HG03196 (cell line): ENCODE measurements around the gene SIN3B.

Experiments used
- ATAC-seq: cut with Tn5 transposase; IDR thresholded peaks from one replicate; pipeline ENCODE4 v1.9.1; 2021; ENCODE audit not compliant: unreplicated experiment

Gene SIN3B

GRCh38 chr19:16887353-16888265 is 58.4 kb downstream of the SIN3B start:
- ATAC-seq = no peak

DNA sequence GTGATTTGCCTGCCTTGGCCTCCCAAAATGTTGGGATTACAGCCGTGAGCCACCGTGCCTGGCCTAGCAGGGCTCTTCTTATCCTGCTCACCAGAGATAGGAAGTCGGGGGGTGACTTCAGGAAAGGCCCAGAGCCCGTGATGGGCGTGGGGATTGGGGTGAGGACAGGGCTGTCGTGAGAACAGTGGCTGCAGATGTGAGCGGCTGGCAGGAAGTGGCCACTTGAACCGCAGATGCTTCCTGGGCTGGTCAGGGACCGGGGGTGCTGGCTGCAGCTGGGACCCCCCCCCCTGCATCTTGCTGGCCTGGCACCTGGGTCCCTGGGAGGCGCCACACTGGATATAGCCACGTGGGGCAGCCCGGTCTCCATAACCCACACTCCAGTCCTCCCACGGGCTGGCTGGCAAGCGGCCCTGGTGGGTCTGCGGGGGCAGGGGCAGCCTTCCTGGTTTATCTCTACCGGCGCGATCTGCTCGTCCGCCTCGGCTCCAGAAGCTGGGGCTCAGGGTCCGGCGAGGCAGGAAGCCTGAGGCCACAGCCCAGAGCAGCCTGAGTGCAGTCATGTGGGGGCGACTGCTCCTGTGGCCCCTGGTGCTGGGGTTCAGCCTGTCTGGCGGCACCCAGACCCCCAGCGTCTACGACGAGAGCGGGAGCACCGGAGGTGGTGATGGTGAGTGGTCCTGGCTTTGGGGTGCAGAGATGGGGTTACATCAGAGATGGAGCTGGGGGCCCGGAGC is 59.6 kb downstream of the SIN3B start, which contains the start of gene F2RL3:
TSS of gene F2RL3 (plus strand) at position 371 of the 737 bp plus-strand sequence. CDS start at position 562, 191 bp downstream.
- peak; percentile 35 for ATAC-seq

DNA sequence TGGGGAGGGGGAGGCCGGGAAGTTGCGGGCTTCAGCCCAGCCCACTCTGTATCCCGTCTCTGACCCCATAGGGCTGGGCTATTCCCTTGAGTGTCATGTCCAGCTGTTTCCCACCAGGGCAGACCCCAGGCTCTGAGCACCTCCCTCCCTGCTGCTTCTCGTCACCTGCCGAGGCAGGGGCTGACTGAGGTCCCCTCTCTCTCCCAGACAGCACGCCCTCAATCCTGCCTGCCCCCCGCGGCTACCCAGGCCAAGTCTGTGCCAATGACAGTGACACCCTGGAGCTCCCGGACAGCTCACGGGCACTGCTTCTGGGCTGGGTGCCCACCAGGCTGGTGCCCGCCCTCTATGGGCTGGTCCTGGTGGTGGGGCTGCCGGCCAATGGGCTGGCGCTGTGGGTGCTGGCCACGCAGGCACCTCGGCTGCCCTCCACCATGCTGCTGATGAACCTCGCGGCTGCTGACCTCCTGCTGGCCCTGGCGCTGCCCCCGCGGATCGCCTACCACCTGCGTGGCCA is 60.2 kb downstream of the SIN3B start:
- no peak for ATAC-seq

GRCh38 chr19:16889883-16890460 is 60.8 kb downstream of the SIN3B start:
- ATAC-seq = no peak

DNA sequence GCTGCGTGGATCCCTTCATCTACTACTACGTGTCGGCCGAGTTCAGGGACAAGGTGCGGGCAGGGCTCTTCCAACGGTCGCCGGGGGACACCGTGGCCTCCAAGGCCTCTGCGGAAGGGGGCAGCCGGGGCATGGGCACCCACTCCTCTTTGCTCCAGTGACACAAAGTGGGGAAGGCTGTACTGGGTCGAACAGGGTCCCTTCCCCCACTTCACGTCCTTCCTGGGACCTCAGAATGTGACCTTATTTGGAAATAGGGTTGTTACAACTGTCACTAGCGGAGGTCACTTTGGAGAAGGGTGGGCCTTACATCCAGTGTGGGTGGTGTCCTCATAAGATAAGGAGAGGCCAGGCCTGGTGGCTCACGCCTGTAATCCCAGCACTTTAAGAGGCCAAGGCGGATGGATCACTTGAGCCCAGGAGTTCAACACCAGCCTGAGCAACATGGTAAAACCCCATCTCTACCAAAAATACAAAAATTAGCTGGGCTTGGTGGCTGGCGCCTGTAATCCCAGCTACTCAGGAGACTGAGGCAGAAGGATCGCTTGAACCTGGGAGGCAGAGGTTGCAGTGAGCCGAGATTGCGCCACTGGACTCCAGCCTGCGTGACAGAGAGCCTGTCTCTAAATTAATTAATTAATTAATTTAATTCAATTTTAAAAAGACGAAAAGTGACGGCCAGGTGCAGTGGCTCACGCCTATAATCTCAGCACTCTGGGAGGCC is 61.4 kb downstream of the SIN3B start:
- no peak for ATAC-seq

GRCh38 chr19:16891696-16892382 is 62.6 kb downstream of the SIN3B start:
- no peak for ATAC-seq

DNA sequence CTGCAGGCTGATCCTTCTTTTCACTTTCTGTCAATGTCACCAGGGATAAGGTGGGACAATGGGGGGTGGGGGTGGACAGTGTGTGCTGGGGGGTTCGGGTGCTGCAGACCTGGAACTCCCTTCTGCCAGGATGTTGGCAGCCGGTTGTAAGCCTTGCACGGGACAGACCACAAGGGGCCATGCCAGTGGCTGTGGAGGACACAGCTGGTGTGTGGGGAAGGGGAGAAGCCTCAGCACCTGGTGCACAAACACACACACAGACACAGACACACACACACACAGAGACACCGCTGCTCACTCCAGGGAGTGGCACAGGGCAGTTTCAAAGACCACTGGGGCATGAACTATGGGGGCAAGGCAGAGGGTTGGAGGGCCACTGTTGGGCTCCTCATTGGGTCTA is 63.2 kb downstream of the SIN3B start:
- no peak for ATAC-seq

DNA sequence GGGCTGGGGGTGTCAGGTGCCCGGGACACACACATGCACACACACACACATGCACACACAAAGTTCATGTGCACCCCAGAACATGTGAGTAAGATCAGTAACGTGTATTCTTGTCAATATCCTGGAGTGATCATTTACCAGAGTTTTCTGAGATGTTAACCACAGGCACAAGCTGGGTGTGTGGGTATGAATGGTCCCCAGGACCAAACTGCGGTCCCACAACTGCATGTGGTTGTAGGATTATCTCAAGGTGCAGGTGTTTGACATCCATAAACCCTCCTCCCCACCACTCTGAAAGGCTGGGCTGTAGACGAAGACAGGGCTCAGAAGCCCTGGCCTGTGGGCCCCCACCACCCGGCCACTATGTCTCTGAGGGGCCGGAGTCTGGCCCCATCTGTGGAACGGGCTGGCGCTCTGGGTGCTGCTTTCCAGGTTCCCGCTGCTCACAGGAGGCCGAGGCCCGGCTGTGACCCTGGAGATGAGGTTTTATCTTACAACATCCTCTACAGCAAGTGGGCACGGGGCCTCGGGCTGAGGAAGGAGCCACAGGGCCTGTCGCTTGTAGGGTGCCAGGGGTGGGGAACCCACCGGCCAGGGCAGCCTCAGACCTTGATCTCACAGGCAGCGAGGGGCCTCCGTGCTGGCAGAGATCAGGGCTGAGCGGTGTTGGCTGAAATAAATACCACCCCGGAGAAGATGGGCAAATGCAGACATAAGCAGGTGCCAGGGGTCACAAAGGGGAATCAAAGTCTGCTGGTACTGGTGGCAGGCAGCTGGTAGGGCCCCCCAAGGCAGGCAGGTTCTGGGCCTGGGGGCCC is 63.9 kb downstream of the SIN3B start:
- no peak for ATAC-seq

DNA sequence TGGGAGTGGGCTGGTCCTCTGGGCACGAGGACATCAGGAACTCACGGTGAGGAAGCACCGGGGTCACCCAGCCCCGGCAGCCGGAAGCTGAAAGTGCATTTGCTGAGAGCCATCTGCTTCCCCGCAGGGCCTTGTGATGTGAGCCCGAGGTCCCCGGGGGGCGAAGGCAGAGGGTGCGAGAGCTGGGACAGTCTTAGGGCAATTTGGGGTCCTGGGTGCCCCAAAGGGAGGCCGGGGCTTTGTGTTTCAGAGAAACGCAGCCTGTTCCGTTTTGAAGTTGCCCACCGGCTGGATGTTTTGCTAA is 64.4 kb downstream of the SIN3B start:
- no peak for ATAC-seq

DNA sequence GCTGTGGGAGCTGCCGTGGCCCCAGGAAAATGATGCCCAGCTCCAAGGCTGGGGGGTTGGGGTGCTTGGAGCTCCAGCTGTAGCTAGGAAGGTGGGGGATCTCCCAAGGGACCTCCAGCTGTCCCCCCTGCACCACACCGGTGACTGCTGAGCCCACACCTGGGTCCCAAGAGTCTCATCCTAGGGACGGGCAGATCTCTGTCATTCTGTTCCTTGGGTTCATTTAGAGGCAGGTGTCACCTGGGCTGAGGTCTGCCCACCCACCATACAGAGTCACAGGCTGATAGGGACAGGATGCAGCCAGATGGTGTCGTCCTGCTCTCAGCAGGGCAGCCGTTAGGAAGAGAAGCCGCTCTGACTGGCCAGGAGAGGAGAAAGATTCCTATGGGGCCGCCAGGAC is 64.9 kb downstream of the SIN3B start:
- no peak for ATAC-seq

DNA sequence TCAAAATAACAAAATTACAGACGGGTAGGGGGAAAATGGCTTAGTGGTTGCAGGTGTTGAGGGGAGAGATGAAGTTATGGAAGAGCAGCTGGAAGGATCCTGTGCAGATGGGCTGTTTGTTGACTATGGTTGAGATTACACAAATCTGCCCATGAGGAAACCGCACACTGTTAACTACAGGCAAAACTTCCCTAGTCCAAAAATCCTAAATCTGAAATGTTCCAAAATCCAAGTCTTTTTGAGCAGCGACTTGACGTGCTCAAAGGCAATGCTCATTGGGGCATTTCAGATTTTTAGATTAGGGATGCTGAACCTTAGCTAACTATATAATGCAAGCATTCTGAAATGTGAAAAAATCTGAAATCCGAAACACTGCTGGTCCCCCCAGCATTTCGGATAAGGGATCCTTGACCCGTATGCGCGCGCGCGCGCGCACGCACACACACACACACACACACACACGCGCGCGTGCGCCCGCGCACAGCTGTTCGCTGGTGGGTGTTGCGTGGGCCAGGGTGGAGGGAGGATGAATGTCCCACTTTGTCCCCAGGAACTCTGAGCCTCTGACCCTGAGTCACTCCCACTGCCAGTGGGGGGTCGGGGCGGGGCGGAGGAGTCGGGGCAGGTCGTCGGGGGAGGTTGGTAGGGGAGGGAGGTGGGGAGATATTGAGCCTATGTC is 66.4 kb downstream of the SIN3B start:
- ATAC-seq = no peak

DNA sequence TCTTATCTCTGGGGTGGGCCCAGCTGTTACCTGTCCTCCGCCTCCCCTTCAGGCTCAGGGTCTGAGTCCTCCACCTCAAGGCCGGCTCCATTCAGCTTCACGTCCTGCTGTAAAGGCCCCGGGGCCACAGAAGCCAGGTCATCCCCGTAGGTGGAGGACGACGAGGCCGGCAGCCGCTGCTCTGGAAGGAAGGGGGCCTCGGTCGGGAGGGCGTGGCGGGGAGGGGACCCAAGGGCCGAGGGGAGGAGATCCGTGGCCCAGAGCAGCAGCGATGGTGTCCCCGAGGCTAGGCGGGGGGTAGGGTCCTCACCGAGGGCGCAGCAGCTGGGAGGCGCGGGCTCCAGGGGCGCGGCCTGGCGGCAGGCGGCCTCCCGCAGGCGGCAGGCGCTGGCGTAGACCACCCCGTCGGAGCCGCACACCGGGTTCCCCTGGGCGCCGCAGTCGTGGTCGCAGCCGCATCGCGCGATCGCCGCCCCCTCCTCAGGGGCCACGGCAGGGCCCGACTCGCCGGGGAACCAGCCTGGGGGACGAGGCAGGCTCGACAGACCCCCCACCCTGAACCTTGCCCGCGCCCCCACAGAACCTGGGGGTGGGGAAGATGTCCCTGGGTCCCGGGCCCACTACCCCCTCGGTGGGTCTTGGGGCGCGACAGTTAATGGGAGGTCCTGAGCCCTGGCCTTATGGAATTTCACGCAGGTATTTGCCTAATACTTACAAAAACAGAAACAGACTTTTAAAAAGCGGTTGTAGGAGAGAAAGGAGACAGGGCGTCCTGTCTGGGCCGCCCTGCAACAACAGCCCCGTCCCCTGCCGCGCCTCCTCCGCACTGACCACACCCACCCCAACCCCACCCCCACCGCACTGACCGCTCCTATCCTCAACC is 67.2 kb downstream of the SIN3B start:
- peak; percentile 44 for ATAC-seq

GRCh38 chr19:16897029-16897855 is 68.0 kb downstream of the SIN3B start:
- peak; percentile 30 for ATAC-seq

- ATAC-seq = no peak
Measured at GRCh38 chr19:16897856-16898161, 68.6 kb downstream of the SIN3B start.

- no peak for ATAC-seq
Measured at GRCh38 chr19:16898361-16899015, 69.3 kb downstream of the SIN3B start.

DNA sequence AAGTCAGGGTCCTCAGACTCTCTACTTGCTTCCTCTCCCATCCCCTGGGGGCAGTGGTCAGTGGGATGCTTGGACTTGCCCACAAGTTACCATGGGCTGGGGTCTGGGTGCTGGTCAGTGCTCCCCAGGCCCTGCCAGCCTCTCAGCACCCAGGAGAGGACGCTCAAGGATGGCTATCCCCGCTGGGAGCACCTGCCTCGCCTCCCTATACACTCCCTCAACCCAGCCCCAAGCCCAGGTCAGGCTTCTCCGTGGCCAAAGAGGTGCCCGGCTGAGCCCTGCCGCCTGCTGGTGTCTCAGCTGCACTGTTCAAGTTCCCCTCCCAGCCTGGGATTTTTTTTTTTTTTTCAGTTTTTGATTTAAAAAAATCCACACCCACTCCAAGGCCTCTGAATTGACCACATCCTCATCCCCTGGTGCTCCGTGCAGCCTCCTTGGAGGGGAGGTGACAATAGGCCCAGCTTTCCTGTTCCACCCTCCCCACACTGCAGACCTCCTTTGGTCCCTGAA is 70.4 kb downstream of the SIN3B start:
- no peak for ATAC-seq
